GM21360 (cell line): ENCODE results near the gene NIP7.

ENCODE experiments used
- ATAC-seq: cut with Tn5 transposase; IDR thresholded peaks from one replicate; pipeline ENCODE4 v1.9.1; 2021; ENCODE audit warnings: mild to moderate bottlenecking, moderate library complexity; ENCODE audit not compliant: unreplicated experiment

The NIP7 gene

DNA sequence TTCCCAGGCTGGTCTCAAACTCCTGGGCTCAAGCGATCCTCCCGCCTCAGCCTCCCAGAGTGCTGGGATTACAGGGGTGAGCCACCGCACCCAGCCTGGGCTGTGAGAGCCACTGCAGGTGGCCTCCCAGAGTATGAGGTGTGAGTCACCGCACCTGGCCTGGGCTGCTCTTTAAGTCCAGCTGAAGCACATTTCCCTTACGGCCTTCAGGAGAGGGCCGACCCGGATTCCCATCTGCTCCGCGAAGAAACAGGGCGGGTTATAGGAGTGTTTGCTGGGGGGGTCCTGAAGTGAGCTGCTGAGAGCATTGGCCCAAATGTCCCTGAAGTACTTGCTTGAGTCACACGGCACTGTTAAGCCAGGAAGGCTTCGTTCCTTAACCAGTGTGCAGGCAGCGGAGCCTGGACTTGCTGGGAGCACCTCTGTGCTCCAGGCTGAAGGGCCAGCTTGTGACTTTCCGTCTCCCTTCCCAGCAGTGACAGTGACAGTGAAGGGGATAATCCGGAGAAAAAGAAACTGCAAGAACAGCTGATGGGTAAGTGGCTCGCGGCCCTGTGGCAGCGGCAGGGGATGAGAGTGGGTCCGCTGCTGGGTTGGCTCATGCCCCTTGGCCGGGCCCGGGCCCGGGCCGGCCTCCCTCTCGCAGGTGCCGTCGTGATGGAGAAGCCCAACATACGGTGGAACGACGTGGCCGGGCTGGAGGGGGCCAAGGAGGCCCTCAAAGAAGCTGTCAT, 21.2 kb upstream of the NIP7 start:
- ATAC-seq = no peak

DNA sequence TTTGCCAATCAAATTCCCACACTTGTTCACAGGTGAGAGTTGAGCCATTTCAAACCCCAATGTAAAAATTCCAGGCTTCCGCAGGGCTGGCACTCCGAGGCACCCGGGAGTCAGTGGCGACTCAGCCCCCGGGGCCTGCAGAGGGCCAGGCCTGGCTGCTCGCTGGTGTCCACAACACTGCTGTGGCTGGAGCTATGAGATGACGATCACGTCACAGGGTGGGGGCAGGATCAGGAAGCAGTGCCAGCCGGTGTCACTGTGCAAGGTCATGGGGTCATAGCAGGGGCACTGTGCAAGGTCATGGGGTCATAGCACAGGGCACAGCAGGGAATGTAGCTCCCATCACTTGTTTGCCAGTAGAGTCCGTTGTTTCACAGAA, 20.7 kb upstream of the NIP7 start:
- no peak for ATAC-seq

DNA sequence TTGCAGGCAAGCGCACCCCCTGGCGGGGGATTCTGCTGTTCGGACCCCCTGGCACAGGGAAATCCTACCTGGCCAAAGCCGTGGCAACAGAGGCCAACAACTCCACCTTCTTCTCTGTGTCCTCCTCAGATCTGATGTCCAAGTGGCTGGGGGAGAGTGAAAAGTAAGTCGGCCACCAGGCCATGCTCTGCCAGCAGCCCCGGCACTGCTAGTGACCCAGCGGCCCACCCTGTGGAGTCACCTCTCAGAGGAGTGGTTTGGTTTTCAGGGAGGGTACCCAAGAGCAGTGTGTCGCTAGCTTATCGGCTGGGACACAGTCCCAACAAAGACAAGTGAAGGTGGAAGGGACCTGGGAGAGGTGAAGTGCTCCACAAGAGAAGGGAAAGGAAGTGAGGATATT, 20.2 kb upstream of the NIP7 start:
- ATAC-seq = no peak

DNA sequence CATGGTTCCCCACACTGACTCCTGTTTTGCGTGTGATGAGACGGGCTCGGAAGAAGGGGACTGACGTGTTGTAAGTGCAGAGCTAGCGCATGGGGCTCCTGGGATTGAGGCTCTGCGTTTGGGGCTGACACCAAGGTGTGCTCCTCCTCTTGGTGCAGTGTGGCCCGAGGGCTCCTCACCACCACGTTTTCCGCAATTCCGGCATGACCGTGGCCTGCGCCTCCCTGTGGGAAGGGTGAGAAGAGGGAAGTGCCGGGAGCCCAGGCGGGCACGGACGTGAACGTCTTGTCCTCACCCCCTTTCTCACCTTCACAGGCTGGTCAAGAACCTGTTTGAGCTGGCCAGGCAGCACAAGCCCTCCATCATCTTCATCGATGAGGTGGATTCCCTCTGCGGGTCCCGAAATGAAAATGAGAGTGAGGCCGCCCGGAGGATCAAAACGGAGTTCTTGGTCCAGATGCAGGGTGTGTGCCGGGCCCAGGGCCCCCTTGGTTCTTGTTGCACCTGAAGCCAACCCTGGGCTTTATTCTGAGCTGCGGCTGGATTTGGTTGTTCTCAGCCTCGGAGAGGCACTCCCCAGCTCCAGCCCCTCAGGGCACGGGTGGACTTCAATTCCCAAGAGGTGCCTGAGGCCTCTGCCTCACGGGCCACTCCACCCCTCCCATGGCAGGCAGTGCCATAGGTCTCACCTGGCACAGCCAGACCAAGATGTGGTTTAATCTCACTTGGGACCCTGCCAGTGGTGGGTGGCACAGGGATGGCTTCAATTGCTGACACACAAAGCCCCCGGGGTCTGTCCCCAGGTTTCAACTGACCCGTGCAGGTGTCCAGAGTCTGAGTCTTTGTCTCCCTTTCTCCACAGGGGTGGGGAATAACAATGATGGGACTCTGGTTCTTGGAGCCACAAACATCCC, 19.5 kb upstream of the NIP7 start:
- ATAC-seq = no peak

DNA sequence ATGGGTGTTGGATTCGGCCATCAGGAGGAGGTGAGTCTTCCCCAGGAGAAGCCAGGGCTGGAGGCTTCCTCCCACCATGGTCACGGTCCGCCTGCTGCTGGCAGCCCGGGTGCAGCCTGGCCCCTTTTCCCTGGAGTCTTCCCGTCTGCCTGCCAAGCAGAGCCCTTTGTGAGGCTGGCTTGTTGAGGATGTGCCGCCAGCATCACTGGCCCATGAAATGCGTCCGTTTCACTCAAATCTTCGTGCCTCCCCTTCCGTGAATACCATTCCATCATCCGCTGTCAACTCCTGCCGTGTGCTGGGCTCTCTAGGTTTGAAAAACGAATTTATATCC, 18.9 kb upstream of the NIP7 start:
- ATAC-seq = no peak

DNA sequence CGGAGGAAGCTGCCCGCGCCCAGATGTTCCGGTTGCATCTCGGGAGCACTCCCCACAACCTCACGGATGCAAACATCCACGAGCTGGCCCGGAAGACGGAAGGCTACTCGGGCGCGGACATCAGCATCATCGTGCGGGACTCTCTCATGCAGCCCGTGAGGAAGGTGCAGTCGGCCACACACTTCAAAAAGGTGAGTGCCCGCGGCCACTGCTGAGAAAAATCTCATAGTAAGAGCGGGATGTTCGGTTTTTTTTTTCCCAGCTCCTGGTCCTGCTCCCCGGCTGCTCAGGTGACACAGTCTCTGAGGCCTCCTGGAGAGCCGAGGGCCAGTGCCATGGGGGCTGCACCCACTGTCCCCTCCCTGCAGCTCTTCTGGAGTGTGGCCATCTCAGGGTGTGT, 18.5 kb upstream of the NIP7 start:
- ATAC-seq = no peak

DNA sequence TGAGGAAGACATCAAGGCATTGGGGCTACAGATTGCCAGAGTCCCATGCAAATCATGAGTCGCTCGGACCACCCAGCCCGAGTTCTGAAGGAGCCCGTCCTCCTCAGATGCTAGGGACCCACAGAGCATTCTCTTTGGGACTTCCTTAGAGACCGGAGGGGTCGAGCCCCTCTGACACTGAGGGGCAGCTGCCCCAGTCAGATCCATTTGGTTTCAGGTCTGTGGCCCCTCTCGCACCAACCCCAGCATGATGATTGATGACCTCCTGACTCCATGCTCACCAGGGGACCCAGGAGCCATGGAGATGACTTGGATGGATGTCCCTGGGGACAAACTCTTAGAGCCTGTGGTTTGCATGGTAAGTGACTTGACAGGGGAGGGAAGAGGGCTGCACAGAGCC, 17.2 kb upstream of the NIP7 start:
- no peak for ATAC-seq

DNA sequence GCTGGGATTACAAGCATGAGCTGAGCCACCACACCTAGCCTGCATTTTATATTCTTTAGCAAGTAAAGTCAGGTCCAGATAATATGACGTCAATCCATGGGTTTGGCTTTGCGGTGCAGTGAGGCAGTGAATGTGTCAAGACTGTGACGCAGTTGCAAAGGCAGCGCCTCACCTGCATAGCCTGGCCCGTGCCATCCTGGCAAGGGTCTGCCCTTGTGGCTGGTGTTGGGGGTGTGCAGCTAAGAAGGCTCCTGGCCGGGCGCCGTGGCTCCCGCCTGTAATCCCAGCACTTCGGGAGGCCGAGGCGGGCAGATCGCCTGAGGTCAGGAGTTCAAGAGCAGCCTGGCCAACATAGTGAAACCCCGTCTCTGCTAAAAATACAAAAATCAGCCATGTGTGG, 16.2 kb upstream of the NIP7 start:
- ATAC-seq = no peak

DNA sequence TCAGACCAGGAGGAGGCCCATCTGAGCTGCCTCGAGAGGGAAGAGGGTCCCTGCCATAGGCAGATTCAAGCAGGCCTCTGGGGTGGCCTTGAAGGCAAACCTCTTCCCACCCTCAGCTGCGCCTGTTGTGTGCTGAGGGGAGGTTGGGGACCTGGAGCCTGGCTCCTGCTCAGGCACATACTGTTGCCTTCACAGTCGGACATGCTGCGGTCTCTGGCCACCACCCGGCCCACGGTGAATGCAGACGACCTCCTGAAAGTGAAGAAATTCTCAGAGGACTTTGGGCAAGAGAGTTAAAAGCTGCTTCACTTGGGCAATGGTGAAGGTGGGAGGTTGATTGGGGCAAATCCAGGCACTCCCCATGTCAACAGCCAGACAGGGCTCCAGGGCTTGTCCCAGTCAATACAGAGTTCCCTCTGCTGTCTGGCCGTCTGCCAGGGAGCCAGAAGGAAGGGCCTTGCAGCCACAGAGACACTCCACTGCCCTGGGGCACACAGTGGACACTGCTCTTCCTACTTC, 15.5 kb upstream of the NIP7 start:
- ATAC-seq = no peak

DNA sequence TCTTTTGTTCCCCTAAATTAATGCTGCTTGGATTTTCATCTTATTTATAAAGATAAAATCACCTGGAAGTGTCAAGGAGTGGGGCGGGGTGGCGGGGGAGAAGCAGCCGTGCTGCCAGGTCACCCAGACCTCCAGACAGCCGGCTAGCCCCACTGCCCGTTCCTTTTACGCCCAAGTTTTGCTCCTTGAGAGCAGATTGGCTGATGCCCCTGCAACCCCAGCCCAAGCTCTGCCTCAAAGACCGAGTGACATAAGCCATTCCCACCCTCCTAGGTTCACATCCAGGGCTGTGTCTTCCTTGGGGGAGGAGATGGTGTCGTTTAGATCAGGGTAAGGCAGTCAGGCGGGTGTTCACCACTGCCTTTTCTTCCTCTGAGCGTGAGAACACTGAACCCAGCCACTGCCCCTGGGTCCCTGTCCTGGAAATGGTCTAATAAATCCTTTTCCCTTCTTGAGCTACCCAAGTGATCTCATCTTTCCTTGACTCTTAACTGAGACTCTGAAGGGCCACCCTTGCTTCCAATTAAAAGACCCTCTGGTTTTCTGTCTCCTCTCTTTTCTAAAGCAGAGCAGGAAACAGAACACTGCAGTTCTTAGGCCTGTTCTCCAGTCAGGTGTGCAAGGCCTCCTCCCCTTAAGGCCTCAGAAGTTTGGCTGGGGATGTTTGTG, 14.9 kb upstream of the NIP7 start:
- ATAC-seq = no peak

DNA sequence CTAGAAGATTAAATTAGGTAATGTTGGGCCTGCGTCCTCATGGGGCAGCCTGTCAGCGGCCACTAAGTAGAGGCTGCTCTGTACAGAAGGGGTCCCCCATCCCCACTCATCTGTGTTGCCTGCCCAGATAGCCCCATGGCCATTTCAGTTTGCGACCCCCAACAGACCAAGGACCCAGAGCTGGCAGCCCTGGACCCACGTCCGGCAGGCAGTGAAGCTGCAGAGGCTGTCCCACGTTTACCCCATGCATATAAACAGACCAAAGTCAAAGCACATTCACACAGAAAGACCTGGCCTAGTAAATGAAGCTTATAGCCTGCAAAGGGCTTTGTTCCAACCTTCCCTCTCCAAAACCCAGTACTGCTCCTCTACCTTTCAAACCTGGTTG, 13.8 kb upstream of the NIP7 start:
- no peak for ATAC-seq

DNA sequence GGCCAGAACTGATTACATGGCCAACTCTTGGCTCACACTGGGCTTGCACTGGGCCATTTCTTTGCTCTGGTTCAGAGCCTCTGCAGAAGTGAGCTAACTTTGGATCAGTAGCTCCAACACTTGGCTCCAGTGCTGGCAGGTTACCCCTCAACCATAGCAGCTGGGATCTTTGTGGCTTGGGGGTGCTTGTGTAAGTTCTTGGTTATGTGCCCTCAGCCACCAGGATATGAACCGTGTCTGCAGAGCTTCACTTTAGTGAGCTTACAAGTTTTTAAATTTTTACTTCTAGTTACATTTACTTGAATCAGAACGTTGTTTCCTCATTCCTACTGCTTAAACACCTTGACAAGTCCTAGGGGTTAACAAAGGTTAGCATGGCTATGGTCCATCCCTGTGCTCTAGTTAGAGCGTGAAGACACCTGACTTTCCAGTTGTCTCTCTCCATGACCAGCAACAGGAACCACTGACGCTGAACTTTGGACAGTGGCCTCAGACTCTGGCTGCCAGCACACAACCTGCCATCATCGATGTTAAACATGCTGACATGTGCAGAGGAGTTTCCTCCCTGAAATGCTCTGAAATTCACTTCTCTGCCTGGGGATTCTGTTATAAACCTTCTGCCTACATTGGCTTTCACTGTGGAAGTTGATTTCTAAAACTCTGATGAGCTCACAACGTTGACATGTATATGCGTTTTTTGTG, 13.2 kb upstream of the NIP7 start:
- ATAC-seq = no peak

DNA sequence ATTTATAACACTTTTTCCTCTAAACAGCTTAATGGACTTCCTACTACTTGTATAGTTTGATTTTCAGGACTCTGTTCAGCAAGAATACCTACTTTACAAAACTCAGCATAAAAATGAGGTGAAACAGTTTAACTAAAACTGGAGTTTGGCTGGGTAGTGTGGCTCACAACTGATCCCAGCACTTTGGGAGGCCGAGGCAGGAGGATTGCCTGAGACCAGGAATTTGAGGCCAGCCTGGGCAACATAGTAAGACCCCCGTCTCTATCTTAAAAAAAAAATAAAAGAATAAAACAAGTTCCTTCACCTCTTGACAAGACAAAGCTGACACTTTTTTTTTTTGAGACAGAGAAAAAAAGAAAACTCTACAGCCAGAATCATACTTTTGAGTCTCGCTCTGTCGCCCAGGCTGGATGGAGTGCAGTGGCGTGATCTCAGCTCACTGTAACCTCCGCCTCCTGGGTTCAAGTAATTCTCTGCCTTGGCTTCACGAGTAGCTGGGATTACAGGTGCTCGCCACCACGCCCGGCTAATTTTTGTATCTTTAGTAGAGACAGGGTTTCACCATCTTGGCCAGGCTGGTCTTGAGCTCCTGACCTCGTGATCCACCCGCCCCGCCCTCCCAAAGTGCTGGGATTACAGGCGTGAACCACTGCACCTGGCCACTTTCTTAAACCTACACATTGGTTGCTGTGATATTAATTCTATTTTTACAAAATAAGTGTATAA, 11.8 kb upstream of the NIP7 start:
- no peak for ATAC-seq

DNA sequence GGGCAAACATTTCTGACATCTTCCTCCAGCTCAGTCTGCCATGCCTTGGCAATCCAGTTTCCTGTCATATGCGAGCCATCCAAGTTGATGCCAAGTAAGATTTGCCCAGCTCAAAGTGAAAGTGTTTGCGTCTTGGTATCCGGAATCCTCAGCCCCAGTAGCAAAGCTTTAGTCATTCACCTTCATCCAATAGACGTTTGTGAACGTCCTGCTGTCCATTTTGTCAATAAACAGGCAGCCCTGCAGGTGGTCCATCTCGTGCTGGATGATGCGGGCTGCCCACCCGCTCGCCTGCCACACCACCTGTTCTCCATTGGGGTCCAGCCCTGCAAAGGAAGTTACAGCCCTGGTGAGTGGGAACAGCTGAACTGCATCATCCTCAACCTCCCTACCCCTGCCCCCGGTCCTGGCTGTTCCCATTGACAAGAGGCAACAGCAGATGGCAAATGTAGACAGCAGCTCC, 10.7 kb upstream of the NIP7 start:
- no peak for ATAC-seq

DNA sequence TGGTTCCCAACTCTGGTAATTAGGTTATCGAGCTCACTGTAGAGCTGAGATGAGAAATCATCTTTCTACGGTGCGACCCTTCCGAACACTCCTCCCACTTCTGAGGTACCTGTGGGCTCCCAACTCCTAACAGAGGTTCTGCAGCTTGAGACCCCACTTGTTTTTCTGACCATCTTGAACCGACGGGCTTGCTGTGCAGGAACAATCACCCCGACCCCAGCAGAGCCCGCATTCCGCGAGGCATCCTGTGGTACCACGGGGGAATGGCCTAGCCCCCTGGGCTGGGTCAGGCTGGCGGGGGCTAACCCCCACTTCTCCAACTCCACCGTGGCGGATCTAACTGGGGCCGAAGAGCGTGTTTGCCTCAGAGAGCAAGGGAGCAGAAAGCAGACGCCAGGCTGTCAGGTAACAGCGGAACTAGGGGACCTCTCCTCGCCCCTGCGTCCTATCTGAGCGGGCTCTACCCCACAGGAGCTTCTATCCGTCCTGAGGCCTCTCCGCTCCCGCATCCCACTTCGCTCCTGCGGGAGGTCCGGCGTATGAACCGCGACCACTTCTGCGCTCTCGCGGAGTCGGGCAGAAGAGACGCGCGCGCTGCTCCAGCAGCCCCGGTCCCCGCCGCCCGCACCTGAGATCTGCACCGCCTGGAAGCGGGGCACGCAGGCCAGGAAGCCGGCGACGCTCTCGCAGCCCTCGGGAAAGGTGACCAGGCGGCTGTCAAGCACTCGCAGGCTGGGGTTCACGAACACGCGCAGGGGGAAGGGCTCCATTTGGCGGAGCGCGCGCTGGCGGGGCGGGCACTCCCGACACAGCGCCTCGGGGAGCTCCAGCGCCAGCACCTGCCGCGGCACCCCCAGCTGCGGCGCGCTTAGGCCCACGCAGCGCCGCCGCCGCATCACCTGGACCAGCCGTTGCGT, 9.9 kb upstream of the NIP7 start:
- peak; percentile 17 for ATAC-seq

DNA sequence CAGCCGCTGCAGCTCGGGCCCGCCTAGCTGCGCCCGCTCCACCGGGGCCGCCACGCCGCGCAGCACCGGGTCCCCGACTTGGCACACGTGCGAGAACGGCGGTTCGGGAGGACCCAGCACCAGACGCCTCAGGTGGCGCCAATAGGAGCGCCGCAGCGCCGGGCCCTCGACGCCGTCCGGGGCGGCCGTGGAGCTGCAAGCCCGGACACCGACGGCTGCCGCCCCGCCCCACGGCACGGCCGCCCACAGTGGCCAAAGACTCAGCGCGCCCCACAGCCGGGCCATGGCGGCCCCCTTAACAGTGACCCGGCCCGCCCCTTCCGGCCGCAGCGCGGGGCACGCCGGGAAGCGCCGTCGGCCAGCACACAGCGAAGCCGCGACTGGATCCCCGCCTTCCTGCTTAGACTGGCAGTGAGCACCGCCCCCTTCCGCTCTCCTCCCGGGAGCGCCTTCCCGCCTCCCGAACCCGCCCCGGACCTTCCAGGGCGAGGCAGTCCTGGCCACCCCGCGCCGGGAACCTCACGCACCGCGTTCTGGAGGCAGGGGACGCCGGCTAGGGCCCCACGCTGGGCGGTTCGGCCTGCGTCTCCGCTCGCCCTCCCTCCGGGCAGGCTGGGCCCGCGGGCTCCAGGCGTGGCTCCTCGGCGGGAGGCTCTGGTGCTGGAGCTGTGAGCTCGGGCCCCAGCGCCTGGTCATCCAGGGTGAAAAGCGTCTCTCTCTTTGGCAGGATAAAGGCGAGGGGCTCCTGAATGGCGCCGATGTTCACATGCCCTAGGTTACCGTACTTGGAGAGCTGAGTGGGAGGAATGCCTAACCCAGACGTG, 9.1 kb upstream of the NIP7 start, which contains the start of gene PDF:
Gene PDF (minus strand): TSS at position 303 of the 824 bp plus-strand sequence. CDS start 18 bp downstream, at position 285.
- peak; percentile 87 for ATAC-seq

DNA sequence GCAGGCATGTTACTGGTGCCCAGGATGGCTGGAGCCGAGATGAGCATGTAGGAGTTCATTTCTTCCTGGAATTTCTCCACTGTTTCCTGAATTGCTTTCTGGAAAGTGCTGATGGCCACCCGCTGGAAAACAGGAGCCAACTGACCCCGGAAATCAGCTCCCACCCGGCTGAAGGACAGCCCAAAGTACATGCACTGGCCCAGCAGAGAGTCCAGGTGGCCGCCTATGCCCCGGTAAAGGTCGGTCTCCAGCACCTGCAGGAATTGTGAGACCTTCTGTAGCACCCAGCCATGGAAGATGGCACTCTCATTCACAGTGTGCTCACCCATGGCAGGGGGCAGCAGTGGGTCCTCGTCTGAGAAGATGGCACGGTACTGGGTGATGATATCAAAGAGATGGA, 4.9 kb upstream of the NIP7 start:
- no peak for ATAC-seq

DNA sequence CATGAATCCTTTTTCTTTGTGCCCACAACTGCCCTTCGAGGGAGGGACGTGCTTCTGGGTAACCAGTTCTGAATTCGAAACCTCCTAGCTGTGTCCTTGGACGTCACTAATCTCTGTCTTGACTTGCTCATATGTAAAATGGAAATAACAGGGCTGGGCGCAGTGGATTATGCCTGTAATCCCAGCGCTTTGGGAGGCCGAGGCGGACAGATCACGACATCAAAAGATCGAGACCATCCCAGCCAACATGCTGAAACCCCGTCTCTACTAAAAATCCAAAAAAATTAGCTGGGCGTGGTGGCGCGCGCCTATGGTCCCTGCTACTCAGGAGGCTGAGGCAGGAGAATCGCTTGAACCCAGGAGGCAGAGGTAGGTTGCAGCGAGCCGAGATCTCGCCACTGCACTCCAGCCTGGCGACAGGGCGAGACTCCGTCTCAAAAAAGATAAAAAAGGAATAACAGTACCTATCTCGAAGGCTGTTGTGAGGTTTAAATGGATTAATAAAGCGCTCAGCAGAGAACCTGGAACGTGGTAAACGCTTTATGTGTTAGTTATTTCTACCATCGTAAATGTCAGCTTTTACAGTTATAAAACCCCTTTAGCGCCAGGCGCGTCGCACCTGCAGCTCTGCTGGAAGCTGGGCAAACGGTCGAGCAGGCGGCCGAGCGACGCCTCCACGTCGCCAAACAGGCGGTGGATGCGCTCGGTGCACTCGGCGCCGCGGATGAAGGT, 849 bp upstream of the NIP7 start:
- no peak for ATAC-seq
